Activated CD4-positive, CD25-positive, alpha-beta regulatory T cell (primary cell): ENCODE results near the gene TXNL1.
"Not testable (repeated sequence)": the region's sequence is repeated elsewhere in the genome, so short reads cannot be mapped to it uniquely, and the experiment has no call there.

ENCODE experiments used
- DNase-seq, 4 experiments: peaks; one replicate each; lab custom pipeline; 2025; lab: John Stamatoyannopoulos, UW

TXNL1 gene

DNA sequence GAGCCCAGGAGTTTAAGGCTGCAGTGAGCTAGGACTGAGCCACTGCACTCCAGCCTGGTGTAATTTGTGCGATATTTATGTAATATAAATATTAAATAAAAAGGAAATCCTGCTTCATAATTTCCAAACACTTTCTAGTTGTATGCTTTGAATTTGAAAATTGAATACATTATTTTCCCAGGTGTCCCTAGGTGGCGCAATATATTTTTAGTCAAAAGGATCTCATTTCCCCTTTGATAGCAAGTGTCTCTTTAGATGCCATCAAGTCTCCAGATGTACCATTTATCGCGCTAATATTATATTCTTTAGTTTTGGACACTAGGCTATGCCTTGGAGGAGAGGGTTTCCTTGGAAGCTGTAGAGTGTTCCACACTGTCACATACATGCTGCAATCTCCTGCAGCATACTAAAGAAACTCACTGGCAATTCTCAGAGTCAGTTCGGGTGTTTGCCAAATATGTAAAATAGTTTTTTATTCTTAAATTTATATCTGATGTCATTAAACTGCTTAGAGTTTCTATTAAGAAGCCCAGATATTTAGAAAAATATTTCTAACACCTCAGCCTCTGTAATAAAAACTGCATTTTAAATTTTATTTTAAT lies 7.1 kb upstream of the TXNL1 start:
- DNase-seq: no peak

- no peak for DNase-seq
Observed at GRCh38 chr18:56643381-56643780, 5.0 kb upstream of the TXNL1 start.

DNA sequence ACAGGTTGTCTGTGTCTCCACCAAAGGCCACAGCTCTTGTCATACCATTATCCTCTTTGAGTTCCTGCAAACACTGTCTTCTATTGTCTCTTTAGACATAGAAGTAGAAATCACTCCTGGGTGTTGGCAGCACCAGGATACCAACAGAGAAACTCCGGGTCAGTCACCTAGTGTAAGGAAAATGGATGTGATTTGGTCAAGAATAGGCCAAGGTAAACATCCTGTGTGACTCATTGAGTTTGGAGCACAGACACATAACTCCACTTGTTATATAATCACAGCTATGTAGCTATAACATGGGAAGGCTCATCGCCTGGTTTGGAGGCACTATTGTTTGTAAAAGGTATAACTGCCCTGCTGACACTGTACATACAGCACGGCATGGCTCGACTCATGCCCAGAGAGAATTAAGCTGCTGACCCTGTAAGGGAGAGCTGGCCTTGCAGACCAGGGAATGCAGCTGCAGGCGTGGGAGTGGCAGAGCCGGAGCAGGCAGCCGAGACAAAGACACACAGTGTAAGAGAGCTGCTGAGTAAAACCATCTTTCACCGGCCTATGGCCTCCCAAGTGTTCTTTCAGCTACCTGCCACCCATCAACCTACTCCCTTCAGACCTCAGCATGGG lies 3.4 kb upstream of the TXNL1 start:
- no peak for DNase-seq

GRCh38 chr18:56639571-56639970 lies 1.2 kb upstream of the TXNL1 start:
- DNase-seq: no peak

DNA sequence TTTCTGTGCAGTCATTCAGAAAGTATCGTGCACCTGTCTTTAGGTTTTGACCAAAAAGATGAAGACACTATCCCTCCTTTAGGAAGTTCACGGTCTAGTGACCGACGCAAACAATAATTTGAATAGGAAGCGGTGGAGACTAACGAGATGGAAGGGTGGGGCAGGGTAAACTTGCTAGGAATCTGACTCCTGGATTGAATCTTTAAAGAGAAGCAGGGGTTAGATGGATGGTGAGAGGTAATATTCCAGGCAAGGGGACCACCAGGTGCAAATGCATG lies 651 bp upstream of the TXNL1 start:
- DNase-seq: no peak

DNA sequence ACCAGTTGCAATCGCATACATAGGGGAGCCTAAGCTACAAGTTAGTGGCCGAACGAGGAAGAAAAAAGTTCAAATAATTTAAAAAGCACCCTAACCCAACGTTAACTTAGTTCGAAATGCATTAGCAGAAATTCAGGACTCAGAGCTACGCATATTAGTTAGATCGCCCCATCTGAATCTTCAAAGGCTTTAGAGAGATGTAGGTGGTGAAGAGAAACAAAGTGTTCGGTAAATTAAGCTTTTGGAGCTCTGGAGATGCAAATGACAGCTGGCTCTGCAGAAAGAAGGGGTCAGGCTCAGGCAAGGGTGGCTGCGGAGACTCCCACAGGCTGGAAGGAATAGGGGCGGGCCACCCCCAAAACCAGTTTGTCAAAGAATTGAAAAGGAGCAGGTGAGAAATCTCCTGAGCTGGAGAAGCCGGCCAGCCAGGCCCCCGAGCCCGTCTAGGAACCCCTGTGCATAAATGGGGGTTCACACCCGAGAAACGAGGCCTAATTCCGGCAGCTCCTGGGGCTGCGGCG lies 621 bp downstream of the TXNL1 start:
- peak in 1 of 4 experiments; percentile 14 for DNase-seq

- no peak for DNase-seq
Observed at GRCh38 chr18:56637176-56637575, 1.2 kb downstream of the TXNL1 start.

GRCh38 chr18:56635007-56635406 lies 3.4 kb downstream of the TXNL1 start:
- DNase-seq: no peak

GRCh38 chr18:56632070-56633022 lies 6.0 kb downstream of the TXNL1 start:
- no peak for DNase-seq

DNA sequence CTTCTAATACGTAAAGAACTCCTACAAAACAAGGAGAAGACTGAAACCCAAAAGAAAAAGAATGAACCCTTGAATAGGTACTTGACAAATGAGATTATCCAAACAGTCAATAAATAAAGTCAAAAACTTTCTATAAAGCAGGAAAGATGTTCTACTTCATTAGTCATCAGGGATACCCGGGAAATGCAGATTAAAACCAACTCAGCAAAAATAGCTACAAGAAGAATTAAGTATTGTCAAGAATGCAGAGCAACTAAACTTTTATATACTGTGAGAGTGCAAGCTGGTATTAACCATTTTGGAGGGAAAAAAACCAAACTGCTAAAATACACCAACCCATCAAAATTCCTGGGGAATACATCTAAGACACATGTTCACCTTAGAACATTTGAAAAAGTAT lies 10.4 kb downstream of the TXNL1 start:
- DNase-seq: no peak

- no peak for DNase-seq
Observed at GRCh38 chr18:56615738-56616520, 22.5 kb downstream of the TXNL1 start.

DNA sequence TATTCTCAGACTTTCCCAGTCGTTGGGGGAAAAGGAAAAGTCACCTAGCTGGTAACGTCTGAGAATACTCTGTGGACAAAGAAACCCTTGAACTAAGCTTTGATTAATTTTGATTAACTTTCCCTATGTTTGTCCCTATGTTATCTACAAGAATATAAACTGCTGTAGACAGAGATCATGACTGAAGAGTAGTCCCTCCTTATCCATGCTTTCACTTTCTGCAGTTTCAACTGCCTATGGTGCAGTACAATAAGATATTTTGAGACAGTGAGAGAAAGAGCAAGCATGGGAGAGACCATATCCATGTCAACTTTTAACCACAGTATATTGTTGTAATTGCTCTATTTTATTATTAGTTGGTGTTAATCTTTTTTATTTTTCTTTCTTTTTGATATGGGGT lies 31.8 kb downstream of the TXNL1 start:
- no peak for DNase-seq

DNA sequence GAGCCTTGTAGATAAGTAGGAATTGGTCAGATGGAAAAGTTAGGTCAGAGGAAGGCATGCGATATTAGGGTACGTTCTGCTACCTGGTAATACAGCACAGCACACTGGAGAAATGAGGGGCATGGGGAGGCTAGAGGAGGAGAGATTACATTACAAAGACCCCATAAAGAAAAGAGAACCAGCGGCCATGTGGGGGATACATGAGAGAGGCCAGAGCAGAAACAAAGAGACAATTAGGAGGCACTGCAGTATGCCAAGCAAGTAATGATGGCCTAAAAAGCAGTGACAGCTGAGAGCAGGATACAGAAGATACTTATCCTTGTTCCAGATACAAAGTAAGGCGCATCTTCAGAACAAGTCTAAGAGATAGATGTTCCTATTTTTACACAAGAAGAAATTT lies 40.0 kb downstream of the TXNL1 start:
- no peak for DNase-seq

- DNase-seq: no peak
Observed at GRCh38 chr18:56593906-56594305, 44.5 kb downstream of the TXNL1 start.

GRCh38 chr18:56580026-56580425 lies 58.4 kb downstream of the TXNL1 start:
- no peak for DNase-seq

- no peak for DNase-seq
Observed at GRCh38 chr18:56579451-56579850, 58.9 kb downstream of the TXNL1 start.

DNA sequence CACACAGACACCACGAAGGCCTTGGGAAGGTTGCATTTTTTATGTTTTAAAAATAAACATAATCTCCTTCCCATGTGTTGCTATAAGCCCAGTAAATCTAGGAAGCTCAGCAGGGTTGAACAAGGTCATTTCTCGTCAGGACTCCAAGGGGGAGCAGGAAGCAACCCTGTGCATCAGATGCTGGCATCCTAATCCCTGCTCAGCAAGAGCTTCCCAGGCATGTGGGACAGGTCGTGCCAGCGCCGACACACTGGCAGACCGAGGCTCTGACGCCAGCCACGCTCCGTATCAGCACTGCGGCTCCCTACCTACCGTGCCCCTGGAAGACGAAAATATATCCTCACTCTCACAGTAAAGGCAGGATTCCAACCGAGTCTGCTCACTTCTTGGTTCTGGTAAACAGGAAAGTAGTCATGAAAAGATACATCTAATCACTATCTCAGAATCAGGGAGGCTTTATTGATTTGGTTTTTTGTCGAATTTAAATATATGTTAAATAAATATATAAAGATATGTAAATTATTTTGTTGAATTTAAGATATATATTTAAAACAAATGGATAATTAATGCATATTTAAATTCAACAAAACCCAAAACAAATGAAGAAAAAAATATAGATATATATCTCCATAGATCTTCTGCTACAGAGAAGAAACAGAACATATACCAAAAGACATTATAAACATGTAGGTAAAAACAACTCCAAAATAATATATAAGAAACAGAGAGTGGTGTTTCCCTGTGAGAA lies 61.4 kb downstream of the TXNL1 start:
- DNase-seq: no peak

DNA sequence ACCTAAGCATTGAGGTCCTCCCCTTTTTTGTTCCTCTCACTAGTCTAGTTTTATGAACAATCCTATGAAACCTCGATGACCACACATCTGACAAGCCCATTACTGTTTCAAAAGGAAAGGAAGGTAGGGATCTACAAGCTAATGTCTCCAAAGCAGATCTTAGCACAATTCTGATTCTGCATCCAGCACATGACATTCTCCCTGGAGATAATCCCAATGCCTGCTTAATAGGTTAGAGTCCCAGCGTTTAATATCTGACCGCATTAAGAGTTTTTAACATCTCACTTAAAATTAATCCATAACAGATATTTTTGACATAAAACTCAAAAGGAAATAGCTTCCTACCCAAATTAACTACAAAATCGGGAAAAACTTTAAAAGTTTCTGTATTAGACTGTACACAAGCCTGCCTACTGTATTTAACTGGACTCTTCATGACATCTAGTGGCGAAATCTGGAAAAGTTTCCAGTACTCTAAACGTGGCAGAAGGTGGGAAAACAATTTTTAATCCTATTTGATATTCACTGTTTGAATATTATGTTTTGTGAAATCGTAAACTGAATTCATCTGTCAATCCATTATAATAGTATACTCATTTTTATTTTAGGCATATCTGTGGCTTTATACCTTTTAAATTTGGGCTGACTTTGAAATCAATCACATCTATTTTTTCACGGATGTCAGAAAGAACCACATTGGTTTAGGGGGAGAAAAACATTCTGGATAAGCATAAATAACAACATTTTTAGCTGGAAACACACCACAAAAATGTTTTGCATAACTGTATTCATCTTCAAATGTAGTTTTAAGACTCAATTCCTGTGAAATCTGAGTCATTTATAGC lies 62.4 kb downstream of the TXNL1 start:
- no peak for DNase-seq

GRCh38 chr18:56574861-56575260 lies 63.5 kb downstream of the TXNL1 start:
- no peak for DNase-seq

DNA sequence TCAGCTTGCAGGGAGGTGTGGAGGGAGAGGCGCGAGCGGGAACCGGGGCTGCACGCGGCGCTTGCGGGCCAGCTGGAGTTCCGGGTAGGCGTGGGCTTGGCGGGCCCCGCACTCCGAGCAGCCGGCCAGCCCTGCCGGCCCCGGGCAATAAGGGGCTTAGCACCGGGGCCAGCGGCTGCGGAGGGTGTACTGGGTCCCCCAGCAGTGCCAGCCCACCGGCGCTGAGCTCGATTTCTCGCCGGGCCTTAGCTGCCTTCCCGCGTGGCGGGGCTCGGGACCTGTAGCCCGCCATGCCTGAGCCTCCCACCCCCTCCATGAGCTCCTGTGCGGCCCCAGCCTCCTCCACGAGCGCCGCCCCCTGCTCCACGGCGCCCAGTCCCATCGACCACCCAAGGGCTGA lies 66.1 kb downstream of the TXNL1 start:
- DNase-seq: not testable (repeated sequence)

DNA sequence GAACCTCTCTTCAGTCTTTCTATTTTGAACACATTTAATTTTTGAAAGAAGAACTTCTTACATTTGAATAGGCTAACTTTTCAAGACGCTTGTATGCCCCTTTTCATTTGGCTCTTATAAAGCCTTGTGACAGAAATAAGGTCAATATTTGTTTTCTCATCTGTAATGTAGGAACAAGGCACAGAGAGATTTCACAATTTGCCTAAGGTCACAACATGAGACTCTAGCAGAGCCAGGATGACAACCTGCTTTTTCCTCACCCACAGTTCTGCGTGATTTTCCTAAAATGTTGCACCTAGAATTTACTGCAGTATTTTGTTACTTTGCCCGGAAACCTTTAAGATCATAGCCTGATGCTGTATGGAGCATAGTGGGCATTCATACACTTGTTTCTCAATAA lies 67.4 kb downstream of the TXNL1 start:
- no peak for DNase-seq
